ENCODE measurements around the gene PTPRA.
"Not testable (repeated sequence)": the region's sequence is repeated elsewhere in the genome, so short reads cannot be mapped to it uniquely, and the experiment has no call there.

The PTPRA gene

DNA sequence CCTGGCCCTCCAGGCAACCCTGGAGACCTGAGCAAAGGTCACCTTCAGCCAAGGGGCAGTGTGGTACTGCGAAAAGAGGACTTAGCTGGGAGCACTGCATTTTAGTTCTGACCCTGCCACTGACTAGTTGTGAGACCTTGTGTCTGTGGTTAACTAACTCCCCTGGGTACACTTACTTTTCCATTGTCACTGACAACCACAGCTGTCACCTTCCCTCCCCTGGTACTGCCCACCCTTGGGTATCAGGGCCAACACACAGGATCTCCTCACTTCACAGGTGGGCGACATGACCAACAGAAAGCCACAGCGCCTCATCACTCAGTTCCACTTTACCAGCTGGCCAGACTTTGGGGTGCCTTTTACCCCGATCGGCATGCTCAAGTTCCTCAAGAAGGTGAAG is 148.5 kb downstream of the PTPRA start:
- no peak for DNase-seq (ENCODE audit: low read depth, low spot score)
- no peak overlapping the region for H3K4me3 ChIP-seq (ENCODE audit: low read length)

GRCh38 chr20:3022559-3023490 is 149.5 kb downstream of the PTPRA start:
- not testable (repeated sequence) for DNase-seq (ENCODE audit: low read depth, low spot score); H3K4me3 ChIP-seq (ENCODE audit: low read length)

GRCh38 chr20:3027987-3028386 is 154.7 kb downstream of the PTPRA start:
- DNase-seq (ENCODE audit: low read depth, low spot score) = no peak
- no peak overlapping the region for H3K4me3 ChIP-seq (ENCODE audit: low read length)

GRCh38 chr20:3031524-3032147 is 158.4 kb downstream of the PTPRA start:
- no peak overlapping the region for H3K4me3 ChIP-seq (ENCODE audit: low read length)
- DNase-seq (ENCODE audit: low read depth, low spot score) = no peak

DNA sequence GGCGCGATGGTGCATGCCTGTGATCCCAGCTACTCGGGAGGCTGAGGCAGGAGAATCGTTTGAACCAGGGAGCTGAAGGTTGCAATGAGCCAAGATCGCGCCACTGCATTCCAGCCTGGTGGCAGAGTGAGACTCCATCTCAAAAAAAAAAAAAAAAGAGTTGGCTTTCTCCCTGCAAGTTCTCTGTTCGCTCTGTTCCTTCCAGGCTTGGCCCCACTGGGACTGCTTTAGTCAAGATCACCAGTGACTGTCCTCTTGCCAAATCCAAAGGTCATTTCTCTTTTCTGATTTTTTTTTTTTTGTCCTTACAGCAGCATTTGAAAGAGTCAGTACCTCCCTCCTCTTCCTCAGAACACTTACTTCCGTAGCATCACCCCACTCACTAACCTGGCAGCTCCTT is 159.3 kb downstream of the PTPRA start:
- DNase-seq (ENCODE audit: low read depth, low spot score) = no peak
- no peak overlapping the region for H3K4me3 ChIP-seq (ENCODE audit: low read length)

DNA sequence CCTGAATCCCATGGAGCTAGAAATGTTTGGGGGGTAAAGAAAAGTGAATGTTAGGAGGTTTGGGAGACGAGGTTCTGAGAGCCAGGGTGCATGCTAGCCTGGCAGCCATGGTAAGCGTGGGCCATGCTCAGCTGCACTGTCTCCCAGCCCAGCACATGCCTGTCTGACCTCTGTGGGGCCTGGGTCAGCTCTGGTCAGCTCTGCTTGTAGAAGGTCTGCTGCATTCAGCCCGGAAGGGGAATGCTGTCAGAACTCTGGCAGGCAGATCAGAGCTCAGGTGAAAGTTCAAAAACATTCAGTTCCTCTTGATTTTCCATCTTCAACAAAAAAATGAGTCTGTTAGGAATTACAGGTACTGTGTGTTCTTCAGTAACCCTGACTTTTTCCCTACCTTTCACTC is 164.4 kb downstream of the PTPRA start:
- no peak for DNase-seq (ENCODE audit: low read depth, low spot score)
- no peak overlapping the region for H3K4me3 ChIP-seq (ENCODE audit: low read length)

- no peak for DNase-seq (ENCODE audit: low read depth, low spot score)
- no peak overlapping the region for H3K4me3 ChIP-seq (ENCODE audit: low read length)
These were observed 165.2 kb downstream of the PTPRA start for GRCh38 chr20:3038454-3038853.

GRCh38 chr20:3039426-3039825 is 166.1 kb downstream of the PTPRA start:
- no peak for DNase-seq (ENCODE audit: low read depth, low spot score)
- no peak overlapping the region for H3K4me3 ChIP-seq (ENCODE audit: low read length)

DNA sequence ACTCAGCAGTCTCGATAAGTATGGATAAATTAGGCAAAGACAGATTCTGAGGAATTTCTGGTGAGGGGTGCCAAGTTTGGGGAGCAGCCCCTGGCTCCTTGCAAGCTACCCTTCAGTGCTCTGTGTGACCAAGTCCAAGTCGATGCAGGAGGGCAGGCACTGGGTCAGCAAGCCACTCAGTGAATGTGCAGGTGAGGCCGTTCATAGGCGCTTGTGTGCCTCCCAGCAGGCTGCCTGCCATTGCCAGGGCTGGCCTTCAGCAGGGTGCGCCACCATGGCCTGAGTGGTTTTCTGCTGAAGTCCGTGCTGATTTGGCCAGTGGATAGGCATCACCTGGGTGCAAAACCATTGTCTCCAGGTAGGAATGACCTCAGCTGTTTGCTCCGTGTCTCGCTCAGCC is 166.8 kb downstream of the PTPRA start:
- no peak overlapping the region for H3K4me3 ChIP-seq (ENCODE audit: low read length)
- DNase-seq (ENCODE audit: low read depth, low spot score) = no peak

- no peak for DNase-seq (ENCODE audit: low read depth, low spot score)
- H3K4me3 ChIP-seq (ENCODE audit: low read length) = no peak overlapping the region
These were observed 168.7 kb downstream of the PTPRA start for GRCh38 chr20:3041854-3042409.

DNA sequence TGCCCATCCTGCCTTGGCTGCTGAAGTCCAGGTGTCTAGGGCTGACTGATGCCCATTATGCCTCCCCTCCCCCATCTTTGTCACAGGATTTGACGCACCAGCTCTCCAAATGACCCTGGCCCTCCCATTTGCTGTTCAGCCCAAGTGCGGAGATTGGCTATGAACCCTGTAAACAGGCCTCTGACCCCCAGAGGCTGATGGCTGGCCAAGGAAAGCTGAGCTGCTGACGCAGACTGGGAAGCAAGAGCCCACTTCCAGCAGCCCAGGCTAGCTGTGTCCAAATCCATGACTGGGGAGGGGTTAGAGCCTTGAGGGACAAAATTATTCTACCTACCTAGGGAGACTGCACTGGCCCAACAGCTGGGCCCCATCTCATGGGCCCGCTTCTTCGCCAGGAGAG is 169.3 kb downstream of the PTPRA start:
- no peak for DNase-seq (ENCODE audit: low read depth, low spot score)
- H3K4me3 ChIP-seq (ENCODE audit: low read length) = no peak overlapping the region

GRCh38 chr20:3043322-3043721 is 170.0 kb downstream of the PTPRA start, which contains the start of gene GNRH2:
TSS of gene GNRH2 (plus strand) at chr20:3043622. CDS start at chr20:3044415, 793 bp downstream.
- no peak within 1 kb of the TSS for H3K4me3 ChIP-seq (ENCODE audit: low read length)
- DNase-seq (ENCODE audit: low read depth, low spot score) = no peak

DNA sequence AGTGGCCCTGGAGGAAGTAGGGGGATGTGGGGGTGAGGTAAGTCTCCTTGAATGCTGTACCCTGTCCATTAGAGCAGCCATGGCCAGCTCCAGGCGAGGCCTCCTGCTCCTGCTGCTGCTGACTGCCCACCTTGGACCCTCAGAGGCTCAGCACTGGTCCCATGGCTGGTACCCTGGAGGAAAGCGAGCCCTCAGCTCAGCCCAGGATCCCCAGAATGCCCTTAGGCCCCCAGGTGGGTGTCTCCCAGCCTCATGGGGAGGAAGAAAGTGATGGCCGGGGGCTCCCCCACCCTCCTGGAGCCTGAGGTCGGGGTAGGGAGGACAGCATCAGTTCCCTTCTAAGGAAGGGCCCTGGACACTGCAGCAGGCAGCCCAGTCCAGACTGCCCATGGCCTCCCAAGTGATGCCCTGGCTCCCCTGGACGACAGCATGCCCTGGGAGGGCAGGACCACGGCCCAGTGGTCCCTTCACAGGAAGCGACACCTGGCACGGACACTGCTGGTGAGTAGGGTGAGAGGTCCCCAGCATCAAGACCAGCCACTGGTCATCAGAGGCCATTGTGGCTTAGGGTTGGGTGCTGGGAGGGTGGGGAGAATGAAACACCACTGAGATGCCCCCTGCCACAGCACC is 171.2 kb downstream of the PTPRA start:
- no peak for DNase-seq (ENCODE audit: low read depth, low spot score)
- H3K4me3 ChIP-seq (ENCODE audit: low read length) = no peak overlapping the region

DNA sequence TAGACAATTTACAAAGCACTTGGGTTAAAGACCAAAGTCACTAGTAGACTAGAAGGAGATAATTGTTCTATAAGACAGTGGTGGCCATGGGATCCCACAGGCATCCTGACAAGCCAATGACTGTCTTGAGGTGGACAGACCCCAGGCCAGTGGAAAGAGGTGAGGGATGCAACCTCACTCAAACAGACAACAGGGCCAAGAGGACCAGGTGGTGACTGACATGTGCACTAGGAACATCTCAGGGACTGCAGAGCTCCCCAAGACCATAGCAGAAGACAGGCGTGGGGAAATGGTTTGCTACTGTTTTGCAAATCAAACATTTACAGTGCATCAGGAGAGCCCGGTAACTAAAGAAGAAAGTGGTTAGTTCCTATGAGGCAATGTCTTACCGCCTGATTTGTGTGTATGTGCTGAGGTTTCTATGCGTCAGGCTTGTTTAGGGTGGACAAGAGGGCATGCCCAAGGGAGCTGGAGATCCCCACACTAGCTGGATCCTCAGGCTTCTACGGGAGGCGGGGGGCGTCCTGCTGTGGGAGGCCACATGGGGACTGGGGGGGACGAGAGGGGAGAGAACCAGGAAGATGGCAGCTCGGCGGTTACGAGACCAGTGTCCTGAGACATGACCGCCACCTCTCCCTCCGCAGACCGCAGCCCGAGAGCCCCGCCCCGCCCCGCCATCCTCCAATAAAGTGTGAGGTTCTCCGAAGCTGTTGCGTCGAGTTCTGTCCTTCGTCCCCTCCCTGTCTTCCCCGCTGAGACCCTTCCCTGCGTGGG is 171.9 kb downstream of the PTPRA start:
- peak overlapping the region; percentile 83 for H3K4me3 ChIP-seq (ENCODE audit: low read length)
- DNase-seq (ENCODE audit: low read depth, low spot score) = no peak

- peak; percentile 50 for DNase-seq (ENCODE audit: low read depth, low spot score)
- peak within 1 kb of the TSS; percentile 83 for H3K4me3 ChIP-seq (ENCODE audit: low read length)
These were observed 172.8 kb downstream of the PTPRA start, which contains the start of gene MRPS26 for GRCh38 chr20:3045816-3046676. TSS of gene MRPS26 (plus strand) at chr20:3046052. CDS start at chr20:3046069, 17 bp downstream.

DNA sequence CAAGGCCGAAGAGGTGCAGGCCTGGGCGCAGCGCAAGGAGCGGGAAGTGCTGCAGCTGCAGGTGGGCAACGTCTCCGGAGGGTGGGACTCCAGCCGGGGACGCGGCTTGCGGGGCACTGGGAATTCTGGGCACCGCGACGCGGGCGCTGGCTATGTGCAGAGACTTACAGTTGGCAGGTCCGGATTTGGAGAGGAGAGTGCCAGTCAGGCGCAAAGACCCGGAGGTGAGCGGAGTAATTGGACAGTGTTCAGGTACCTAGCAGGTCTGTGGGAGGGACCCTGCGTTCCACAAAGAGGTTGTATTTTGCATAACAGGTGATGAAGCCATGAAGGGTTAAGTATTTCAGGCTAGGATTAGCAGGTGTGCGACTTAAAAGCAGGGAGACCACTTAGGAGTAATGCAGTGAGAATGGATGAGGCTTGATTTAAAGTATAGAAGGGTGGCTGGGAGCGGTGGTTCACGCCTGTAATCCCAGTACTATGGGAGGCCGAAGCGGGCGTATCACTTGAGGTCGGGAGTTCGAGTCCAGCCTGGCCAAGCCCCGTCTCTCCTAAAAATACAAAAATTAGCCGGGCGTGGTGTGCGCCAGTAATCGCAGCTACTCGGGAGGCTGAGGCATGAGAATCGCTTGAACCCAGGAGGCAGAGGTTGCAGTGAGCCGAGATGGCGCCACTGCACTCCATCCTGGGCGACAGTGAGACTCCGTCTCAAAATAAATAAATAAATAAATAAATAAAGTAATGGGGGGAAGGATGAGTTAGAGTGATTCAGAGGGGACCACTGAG is 173.6 kb downstream of the PTPRA start:
- H3K4me3 ChIP-seq (ENCODE audit: low read length) = peak overlapping the region; percentile 83
- DNase-seq (ENCODE audit: low read depth, low spot score) = no peak
